ENCODE measurements around the gene CHRNA3.

Gene CHRNA3

DNA sequence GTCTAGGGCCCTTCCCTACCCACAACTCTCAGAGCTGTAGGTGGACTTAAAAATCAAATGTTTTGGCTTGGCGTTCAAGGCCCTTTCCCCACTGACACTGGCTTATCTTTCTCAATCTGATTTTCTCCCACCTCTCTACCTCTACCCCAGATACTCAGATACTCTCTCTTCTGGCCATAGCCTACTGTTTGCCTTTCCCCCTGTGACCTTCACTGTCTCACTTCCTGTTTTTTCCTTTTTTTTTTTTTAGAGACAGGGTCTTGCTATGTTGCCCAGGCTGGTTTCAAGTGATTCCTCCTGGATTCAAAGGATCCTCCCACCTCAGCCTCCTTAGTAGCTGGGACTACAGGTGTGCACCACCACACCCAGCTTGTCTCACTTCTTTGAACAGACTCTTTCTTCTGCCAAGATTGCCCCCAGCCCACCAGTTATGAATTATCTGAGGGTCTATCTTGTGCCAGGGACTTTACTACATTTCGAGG, 15.6 kb upstream of the CHRNA3 start:
- no peak for DNase-seq (ENCODE audit: low spot score)

DNA sequence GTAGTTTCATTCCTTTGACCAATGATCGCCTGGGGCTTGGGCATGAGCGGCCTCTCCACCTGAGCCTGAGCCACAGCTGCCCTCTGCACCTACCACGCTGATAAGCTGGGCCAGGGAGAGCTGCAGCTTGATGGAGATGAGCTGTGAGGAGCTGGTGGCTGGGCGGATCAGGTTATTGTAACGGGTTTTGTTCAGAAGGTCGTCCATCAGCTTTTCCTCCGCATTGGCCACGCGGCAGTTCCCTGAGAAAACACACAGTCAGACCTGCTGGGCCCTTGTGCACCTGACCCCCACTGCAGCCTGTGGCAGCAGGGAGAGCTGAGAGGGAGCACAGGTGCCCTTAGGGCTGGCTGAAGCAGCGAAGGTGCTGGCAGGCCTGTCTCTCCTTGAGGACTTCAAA, 14.6 kb upstream of the CHRNA3 start:
- no peak for DNase-seq (ENCODE audit: low spot score)

DNA sequence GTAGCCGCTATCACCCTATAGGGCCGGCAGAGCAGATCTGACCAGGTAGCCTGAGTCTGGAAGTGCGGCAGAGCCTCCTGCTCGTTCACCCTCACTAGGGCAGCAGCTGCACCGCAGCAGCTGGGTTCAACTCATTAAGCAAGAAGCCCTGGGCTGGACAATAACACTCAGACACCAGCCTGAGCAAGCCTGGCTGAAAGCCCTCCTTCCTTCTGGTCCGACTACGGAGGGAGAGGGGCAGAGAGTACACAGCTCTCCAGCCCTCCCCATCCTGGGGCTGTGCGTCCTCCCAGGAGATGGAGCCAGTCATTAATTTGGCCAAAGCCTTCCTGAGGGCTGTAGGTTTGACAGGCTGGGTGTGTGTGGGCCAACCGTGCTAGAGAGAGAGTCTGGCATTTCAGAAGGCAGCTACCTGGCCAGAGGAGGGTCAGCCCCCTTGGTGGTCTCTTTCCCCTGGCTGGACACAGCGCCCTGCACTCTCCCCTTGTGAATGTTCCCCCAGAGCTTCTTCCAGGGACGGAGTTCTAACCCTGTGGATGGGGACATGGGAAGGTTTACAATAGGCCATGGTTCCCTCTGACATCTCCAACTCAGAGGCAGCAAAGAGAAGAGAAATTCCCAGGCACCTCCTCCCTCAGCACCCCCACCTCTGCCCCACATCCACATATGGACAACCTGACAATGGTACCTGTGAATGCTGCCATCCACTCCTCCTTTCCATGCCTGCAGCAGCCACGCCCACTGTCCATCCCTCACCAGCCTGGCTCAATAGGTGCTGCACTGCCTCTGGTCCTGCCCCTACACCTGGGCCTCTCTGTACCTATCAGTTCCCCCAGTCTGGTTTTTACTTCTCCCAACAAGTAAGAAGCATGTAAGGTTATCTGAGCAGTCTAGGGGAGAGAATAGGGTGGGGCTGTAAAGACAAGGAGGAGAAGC, 13.7 kb upstream of the CHRNA3 start:
- no peak for DNase-seq (ENCODE audit: low spot score)

DNA sequence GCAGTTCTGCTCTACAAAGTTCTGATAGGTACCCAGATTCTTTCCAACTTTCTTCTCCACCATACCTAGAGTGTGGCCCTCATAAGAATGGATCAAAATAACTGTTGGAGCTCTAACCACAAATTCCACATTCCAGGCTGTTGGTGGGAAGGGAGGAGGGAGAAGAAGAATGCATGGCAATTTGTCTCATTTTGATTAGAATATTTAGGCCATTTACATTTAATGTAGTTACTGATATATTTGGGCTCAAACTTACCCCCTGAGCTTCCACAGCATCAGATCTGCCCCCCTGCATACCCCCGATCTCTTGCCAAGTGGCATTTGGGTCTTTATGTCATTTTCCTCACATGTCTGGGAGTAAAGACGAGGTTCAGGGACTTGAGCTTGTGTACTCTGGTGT, 12.6 kb upstream of the CHRNA3 start:
- DNase-seq (ENCODE audit: low spot score) = no peak

DNA sequence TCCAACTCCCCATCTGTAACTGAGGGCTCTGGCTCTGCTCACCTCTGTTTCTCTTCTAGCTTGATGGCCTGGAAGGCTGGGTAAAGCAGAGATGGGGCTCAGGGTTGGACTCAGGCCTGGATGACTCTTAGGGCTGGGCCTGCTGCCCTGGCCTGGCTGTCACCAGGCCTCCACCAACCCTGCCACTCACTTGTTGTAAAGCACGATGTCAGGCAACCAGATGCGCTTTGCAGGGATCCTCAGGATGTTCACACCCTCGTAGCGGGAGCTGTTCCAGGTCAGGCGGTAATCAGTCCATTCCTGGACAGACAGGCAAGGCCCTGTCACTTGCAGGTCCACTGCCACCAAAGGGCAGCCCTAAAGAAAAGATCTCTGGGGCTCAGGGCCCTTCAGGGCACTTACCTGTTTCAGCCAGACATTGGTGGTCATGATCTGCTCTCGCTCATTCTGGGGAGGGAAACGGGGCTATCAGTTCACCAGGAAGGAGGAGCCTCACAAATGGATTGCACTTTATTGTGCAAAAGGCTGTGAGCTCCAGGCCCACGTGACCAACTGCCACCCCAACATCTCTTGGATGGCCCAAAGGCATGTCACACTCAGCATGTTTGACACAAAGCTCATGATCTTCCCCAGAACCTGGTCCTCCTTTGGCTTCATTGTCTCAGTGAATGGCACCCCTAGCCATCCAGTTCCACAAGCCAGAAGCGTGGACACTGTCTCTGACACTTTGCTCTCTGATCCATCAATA, 10.3 kb upstream of the CHRNA3 start:
- no peak for DNase-seq (ENCODE audit: low spot score)

DNA sequence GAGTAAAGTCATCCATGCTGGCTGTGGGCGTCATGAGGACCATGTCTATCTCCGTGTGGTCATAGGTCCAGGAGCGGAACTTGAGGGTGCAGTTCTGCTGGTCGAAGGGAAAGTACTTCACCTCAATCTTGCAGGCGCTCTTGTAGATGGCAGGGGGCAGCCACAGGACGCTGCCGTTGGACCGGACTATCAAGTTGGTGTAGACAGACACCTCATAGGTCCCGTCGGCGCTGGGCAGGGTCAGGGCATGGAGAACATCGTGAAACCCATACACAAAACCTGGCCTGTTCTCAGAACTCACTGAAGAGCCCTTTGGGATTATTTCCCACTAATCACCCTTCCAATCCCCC, 8.9 kb upstream of the CHRNA3 start:
- DNase-seq (ENCODE audit: low spot score) = no peak

DNA sequence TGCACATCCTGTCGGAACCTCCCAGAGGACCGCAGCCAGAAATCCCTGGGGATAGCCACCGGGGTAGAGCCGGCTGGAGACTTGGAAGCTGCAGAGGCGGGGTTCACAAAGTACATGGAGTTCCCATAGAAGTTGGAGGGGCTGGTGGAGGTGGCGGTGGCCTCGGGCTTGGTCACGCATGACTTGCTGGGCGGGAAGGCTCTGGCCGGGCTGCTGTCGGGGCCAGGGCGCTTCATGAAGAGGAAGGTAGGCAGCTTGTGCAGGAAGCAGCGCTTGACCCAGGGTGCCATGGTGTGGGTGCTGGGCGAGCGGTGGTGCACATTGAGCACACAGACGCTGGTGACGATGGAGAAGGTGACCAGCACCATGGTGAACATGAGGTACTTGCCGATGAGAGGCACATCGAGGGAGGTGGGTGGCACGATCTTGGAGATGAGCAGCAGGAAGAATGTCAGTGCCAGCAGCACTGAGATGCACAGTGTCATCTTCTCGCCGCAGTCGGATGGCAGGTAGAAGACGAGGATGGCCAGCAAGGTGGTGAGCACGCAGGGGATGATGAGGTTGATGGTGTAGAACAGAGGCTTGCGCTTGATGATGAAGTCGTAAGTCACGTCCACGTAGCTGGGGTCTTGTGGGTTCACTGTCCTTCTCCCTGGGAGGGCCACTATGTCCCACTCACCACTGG, 8.4 kb upstream of the CHRNA3 start:
- DNase-seq (ENCODE audit: low spot score) = no peak

DNA sequence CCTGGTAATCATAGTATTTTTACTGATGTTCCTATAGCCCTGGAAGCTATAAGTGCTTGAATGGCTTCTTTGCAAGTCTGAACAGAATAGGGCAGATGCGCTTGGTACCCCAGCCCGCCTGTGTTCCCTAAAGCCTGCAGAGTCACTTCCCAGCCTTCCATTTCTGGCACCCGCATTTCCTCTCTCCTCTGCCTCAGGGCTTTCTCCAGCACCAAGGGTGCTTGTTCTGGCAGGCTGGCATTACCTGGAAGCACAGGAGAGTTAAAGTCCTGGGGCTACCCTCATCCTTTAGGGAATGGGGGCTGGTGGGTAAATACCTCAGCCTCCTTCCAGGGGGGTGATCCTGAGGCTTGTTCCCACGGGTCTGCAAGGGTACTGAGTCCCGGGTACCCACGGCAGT, 7.4 kb upstream of the CHRNA3 start:
- DNase-seq (ENCODE audit: low spot score) = no peak

DNA sequence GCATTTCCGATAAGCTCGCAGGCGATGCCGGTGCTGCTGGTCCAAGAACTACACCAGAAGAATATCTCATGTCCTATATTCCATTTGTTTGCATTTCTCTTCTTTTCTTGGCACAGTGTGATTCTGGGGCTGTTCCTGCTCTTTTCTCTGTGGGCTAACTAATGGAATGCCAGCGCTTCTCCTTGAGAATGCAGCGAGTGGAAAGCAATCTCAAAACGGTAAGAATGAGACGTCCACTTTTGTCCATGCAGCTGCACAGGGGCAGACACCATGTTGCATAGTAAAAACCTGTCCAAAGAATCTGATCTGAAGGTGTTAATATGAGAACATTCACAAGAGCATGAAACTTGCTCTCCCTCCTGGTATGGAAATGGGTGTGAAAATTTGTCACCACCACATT, 6.6 kb upstream of the CHRNA3 start:
- DNase-seq (ENCODE audit: low spot score) = no peak

DNA sequence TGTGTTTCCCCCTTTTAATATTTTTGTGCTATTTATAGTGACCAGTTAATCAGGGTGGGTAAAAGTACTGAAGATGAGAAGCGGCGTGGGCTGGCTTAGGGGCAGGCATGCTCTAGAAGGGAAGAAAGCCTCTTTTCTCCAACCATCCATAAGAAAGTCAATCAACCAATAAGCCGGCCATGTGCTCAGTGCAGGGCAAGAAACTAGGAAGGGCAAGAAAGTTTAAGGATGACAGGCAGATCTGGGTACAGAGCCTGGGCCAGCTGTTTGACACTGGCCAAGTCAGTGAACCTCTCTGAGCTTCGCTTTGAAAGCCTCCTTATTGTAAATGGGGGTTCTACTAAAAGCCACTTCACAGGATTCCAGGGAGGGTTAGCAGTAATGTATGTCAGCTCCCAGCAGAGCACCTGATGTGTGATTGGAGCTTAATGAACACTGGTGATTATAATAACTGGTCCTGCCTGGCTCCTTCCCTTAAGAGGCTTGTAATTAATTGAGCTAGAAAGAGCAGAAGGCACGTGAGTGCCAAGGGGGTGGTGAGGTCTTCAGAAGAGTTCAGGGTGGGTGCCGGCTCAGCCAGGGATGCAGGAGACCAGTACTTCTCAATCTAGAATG, 5.7 kb upstream of the CHRNA3 start:
- DNase-seq (ENCODE audit: low spot score) = no peak

DNA sequence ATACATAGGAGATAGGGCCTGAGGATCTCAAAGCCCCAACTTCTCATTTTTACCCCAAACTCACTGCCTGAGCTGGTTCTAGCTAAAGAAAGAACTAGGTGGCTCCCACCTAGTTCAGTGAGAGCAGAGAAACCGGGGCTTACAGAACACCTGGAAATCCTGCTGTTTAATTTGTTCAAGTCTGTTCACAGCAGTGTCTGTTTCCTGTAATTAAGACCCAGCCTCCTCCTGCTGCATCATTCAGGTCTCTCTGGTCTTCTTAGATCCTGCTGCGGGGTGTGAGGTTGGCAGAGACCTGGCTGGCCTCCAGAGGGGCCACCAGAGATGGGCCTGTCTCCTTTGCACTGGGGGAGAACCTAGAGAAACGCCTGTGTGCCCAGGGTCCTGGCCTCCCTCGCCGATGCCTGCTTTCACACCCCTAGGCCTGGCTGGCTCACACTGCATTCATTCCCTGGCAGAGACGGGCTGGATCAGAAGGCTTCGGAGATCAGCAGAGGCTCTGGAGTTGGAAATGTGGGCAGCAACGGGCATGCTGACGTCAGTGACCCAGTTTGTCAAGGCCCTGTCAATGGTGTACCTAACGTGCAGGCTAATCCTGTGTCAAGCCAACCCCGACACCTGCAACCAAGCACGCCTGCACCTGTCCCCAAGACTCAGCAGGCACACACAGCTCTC, 4.9 kb upstream of the CHRNA3 start:
- no peak for DNase-seq (ENCODE audit: low spot score)

DNA sequence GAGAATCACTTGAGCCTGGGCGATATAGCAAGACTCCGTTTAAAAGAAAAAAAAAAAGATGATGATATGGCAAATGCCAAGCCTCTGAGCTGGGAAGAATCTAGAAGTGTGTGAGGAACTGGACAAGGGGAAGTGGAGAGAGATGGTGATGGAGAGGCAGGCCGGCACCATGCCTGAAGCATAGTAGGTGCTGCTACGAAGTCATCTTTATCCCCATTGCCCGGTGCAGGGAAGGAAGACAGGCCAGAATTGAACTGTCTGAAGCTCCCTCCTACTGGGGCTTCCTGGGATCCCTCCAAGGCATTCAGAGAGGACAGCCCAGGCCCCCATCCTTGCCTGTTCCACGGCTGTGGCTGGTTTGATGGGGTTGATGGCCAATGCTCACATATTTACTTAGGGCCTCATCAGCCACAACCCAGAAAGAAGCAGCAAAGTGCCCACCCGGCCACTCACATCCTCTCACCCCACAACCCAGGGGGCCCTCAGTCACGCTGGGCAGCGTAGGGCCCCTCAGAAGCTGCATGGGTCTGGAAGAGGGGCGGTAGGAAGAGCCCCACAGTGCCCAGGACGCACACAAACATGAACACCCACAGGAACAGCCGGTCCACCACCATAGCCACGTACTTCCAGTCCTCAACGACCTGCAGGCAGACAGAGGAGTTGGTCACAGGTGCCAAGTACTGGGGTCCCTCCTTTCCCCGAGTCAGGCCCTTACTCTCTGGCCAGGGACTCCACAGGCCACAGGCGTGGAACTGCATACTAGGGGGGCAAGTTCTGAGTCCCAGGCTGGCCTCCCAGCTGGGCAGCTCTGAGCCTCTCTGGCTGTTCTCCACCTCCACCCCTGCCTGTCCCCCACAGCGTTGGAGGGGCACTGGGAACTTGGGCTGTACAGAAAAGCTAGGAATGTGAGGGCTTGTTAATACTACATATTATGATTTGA, 4.1 kb upstream of the CHRNA3 start:
- DNase-seq (ENCODE audit: low spot score) = no peak

DNA sequence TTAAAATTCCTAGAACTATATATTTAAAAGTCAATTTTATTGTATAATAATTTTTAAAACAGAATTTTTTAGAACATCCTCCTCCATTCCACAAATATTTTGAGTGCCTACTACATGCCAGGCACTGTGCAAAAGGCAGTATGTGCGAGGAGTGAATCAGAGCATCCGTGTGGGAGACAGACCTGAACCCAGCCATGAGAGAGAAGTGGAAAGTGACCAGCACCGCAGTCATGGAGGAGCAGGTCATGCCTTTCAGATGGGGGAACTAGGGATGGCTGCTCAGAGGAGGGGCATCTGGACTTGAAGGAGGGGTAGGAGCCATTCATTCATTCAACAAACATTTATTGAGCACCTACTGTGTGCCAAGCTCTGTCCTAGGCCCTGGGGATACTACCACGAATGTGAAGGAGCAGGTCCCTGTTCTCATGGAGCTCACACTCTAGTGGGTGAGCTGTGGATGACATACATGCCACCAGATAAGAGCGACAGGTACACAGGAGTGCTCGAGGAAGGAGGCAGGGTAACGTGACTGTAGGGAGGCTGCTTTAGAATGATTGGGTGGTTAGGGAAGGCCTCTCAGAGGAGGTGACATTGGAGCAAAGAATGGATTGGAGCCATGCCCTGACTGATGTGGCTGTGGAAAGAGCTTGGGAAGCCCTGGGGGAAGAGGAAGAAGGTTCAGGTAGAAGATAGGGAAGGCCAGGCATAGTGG, 3.1 kb upstream of the CHRNA3 start:
- DNase-seq (ENCODE audit: low spot score) = no peak

DNA sequence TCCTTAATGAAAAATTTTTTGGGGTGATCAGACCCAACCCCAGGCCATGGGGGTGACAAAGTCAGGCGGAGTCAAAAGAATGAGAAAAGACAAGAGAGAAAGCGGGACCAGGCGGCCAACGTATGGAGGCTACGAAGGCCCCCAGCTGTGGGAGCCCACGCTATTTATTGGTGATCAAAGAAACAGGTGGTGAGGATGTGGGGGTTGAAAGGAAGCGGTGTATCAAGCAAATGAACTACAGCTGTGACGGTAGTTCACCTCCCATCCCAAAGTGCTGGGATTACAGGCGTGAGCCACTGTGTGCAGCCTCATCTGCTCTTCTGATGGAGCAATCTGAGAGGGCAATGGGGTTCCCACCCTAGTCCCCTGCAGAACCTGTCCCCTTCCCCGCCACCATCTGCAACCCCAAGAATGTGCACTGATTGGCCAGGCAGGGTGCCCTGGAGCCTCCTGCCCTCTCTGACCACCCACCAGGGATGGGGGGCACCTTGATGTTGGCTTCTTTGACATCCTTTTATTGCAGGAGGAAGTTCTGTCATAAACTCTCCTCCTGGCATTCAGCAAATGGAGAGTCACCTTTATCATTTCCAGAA, 1.1 kb upstream of the CHRNA3 start:
- no peak for DNase-seq (ENCODE audit: low spot score)

DNA sequence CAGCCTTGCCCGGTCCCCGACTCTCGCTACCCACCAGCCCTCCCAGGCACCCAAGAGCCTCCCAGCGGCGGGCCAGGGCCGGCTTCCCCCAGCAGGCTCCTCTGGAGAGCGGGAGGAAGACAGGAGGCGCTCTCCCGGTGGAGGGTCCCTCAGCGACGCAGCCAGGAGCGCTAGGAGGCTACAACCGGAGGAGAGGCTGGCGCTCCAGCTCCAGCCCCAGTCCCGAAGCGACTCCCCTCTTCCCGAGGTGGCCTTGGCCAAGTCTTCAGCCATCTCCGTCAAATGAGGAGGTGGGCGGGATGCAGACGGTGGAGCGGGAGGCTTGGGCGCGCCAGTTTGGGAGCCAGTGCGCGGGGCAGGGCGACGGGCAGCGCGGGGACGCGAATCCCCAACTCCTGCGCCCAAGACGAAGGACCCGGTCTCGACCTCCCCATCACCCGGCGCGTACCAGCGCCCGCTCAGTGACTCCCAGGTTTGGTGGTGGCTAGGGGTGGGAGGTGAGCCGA, 722 bp downstream of the CHRNA3 start:
- DNase-seq (ENCODE audit: low spot score) = no peak

DNA sequence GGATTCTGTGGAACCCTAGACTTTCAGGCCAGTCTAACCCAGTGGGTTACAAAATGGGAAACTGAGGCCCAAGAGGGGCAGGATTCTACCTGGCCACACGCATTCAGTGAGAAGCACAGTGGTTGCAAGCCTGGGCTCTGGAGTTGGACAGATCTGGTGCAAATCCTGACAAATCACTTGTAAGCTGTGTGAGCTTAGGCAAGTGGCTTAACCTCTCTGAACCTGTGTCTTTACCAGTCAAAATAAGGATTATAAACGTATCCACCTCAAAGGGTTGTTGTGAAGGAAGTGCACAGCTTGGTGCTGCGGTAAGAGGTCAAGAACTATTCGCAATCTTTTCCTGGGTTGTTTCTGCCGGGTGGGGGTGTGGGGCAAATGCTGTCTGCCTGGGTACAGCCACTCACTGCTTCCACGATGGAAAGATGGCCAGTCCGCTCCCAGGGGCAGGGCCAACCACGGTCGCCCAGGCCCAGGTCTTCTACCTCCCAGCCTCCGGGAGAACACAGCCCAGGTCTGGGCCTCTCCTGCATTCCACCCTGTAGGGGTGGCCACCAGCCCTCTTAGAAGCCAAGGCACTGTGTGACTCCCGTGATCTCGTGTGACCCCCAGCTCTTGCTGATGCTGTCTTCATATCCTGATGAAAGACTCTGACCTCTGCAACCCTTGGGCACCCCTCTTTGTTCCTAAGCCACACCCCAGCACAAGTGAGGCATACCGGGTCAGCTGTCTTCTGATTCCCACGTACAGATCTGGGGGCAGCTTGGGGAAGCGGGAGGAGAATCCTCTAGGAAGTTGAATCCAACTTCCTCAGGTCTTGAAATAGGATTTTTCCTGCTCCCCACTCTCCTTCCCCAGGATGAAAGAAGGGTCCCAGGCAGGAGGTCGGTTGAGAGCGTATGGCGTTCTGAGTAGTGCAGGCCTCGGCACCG, 1.5 kb downstream of the CHRNA3 start:
- DNase-seq (ENCODE audit: low spot score) = no peak

DNA sequence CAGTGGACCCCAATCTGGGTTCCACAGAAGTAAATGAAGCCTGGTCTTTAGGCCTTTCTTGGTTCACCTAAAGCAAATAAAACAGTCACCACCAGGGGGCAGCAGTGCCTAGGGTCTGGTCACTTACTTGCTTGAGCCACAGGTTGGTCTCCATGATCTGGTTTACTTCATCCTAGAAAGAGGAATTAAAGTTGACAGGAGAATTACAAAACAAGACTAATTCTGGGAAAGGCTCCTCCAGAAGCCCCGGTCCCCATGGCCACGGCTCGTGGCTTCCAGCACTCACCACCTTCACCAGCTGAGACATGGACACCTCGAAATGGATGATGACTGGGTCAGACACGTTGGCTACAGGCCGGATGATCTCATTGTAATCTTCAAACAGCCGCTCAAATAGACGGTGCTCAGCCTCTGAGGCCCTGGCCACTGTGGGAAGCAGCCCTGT, 2.3 kb downstream of the CHRNA3 start:
- DNase-seq (ENCODE audit: low spot score) = peak; percentile 87

DNA sequence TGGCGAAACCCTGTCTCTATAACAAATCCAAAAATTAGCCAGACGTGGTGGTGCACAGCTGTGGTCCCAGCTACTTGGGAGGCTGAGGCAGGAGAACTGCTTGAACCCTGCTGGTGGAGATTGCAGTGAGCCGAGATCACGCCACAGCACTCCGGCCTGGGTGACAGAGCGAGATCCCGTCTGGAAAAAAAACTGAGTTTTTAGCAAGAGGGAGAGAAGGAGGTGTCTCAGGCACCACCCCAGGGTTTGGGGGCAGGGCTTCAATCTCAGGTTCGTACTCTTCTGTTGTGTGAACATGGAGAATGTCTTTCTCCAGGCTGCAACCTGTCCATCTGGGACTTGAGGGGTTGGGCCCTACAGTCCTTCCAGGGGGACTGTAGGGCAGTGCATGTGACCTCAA, 2.7 kb downstream of the CHRNA3 start:
- DNase-seq (ENCODE audit: low spot score) = no peak

All from AG08396 (cell line).